Mesangial cell (primary cell): ENCODE data around the gene FAT3. TPM values are rescaled to one million over a fixed set of nuclear protein-coding genes. Genes with fewer than 3 reads are reported as not detected.

Experiments
- total RNA-seq: library from RNA; depleted of rRNA; stranded (reverse); fragments of >200 nt; gene quantifications from 2 replicates; pipeline ENCODE4 v1.2.3, GENCODE V29; 2015

The FAT3 gene
- total RNA-seq, result 3.9 and 6.8 TPM in 2 replicates

DNA sequence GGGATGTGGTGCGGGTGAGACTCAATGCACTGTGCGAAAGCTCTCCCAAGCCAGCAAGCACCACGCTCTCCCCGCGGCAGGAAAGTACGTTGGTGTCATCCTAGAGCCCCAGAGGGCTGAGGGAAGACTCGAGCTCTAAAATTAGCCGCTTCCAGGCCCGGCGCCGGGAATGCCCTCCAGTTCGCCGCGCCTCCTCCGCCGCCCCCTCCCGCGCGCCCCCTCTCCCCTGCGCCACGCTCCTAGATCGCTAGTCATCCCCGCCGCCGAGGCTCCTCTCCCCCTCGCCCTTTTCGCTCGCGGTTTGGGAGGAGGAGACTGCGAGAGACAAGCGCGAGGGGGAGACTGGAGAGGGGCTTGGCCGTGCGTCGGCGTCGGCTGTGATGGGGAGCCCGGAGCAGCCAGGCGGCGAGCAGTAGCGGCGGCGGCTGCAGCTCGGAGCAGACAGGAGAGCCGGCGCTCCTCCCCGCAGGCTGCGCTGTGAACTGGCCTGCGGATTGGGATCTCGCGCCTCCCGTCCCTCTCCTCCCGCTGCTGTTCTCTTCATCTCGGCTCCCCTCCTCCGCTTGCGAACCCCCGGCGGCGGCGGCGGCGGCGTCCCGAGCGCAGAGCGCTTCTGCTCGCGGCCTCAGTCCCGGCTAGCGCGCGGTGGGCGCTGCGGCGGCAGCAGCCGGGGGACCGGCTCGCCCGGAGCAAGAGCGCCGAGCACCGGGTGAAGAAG is at the start of gene FAT3:
FAT3 (plus strand) TSS at position 412 of the 718 bp plus-strand sequence. CDS start 127,295 bp downstream, outside the sequence.

